C4-2B (cell line): ENCODE results near the gene RPS6KA4.
"Not testable (repeated sequence)": the region's sequence is repeated elsewhere in the genome, so short reads cannot be mapped to it uniquely, and the experiment has no call there.

Source experiments
- H3K27ac ChIP-seq: fragments of 450-650 bp; 2 replicates; pipeline ENCODE4 v1.5.1; 2017
- ZFX ChIP-seq: fragments of 450-650 bp; IDR thresholded peaks from 2 replicates; pipeline ENCODE4 v1.6.1; 2017
- TF ChIP-seq, protein P1 (sequence below): fragments of 450-650 bp; conservative IDR thresholded peaks from 2 replicates; pipeline ENCODE4 v1.5.1; 2017; ENCODE audit warnings: mild to moderate bottlenecking

RPS6KA4 gene

GRCh38 chr11:64321533-64321932 is 37.4 kb upstream of the RPS6KA4 start:
- no peak for TF ChIP-seq ZFX
- TF ChIP-seq, protein P1, sequence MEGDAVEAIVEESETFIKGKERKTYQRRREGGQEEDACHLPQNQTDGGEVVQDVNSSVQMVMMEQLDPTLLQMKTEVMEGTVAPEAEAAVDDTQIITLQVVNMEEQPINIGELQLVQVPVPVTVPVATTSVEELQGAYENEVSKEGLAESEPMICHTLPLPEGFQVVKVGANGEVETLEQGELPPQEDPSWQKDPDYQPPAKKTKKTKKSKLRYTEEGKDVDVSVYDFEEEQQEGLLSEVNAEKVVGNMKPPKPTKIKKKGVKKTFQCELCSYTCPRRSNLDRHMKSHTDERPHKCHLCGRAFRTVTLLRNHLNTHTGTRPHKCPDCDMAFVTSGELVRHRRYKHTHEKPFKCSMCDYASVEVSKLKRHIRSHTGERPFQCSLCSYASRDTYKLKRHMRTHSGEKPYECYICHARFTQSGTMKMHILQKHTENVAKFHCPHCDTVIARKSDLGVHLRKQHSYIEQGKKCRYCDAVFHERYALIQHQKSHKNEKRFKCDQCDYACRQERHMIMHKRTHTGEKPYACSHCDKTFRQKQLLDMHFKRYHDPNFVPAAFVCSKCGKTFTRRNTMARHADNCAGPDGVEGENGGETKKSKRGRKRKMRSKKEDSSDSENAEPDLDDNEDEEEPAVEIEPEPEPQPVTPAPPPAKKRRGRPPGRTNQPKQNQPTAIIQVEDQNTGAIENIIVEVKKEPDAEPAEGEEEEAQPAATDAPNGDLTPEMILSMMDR, result no peak
- H3K27ac ChIP-seq, result no peak overlapping the region

GRCh38 chr11:64322925-64323260 is 36.1 kb upstream of the RPS6KA4 start:
- no peak overlapping the region for H3K27ac ChIP-seq
- TF ChIP-seq ZFX, result no peak
- TF ChIP-seq, protein P1, result no peak

DNA sequence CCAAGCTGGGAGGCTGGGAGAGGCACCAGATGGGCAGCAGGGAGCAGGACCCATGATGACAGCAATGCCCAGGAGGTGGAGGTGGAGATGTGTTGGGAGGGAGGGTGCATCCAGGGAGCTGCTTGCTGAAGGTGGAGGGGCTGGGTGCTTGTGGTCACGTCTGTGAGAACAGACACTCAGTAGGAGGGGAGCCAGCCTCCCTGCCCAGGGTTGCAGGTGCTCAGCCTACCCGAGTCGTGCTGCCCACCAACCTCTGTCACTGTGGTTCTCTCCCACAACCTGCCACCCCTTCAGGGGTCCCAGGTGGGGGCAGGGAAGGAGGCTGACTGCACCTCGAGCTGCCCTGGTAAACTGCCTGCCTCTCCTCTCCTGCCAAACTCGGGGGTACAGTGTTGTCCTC is 35.6 kb upstream of the RPS6KA4 start:
- H3K27ac ChIP-seq, result no peak overlapping the region
- TF ChIP-seq, protein P1, result no peak
- TF ChIP-seq ZFX, result no peak

DNA sequence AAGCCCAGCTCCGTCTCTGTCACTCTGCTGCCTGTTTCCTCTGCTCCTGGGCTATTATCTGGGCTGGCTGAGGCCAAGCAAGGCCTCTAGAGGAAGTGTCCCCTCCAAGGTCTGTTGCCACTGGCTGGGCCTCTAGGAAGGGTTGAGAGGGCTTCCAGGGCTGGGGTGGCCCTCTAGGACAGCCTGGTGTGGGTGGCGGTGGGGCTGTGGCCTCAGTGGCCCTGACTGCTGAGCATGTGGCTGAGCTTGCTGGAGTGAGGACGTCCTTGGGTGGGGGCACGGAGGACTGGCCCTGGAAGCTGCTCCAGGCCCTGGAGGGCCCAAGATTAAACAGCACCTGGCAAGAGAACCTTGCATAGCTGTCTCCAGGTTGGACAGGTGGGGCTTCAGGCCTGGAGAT is 35.0 kb upstream of the RPS6KA4 start:
- H3K27ac ChIP-seq, result not testable (repeated sequence)

DNA sequence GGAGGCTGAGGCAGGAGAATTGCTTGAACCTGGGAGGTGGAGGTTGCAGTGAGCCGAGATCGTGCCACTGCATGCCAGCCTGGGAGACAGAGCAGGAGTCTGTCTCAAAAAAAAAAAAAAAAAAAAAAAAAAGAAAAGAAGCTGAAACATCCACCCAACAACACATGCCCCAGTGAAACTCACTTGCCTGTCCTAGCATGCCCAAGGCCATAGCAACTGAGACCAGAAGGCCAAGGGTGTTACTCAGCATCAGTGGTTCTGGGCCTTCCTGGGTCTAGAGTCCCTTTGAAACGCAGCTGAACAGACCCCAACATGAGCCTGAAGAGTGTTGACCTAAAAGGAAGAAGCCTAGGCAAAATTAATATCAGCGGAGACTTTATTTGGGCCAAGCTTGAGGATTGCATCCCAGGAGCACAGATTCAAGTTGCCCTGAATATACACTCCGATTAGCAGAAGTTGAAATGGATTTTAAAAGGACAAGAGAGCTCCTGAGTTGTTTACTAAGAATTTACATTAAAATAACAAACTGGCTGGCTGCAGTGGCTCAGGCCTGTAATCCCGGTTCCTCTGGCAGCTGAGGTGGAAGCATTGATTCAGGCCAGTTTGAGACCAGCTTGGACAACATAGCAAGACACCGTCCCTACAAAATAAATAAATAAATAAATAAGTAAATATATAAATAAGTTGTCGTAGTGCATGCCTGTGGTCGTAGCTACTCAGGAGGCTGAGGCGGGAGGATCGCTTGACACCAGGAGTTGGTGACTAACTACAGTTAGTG is 34.1 kb upstream of the RPS6KA4 start:
- TF ChIP-seq, protein P1, result no peak
- TF ChIP-seq ZFX, result no peak
- H3K27ac ChIP-seq, result no peak overlapping the region

DNA sequence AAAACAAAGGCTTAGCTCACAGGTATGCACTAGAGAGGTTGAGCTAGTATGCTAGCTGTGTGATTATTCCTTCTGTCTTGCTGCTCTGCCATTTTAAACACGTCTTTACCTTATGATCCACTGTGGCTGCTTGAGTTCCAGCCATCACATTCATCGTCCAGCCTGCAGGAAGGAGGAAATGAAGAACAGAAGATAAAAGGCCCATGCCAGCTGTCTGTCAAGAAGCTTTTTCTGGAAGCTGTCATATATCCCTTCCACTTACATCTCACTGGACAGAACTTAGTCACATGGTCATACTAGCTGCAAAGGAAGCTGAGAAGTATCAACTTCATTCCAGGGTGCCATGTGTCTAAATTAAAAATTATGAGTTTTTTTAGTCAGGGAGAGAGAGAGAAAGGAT is 31.6 kb upstream of the RPS6KA4 start:
- TF ChIP-seq, protein P1, result no peak
- H3K27ac ChIP-seq, result no peak overlapping the region

GRCh38 chr11:64327993-64328392 is 31.0 kb upstream of the RPS6KA4 start:
- TF ChIP-seq, protein P1, result no peak
- no peak for TF ChIP-seq ZFX

DNA sequence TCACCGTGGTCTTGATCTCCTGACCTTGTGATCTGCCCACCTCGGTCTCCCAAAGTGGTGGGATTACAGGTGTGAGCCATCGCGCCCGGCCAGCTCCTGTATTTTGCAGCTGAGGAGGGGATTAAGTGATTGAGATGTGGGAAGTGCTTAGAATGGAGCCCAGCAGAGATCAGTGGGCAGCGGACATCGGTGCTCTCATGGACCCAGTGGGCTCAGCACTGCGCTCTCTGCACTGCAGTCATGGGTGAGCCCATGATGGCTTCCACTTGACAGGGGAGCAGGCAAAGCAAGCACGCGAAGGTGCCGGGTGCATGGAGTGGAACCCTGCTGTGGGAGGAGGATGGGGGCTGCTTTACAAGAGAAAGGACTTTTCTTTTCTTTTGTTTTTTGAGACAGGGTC is 28.1 kb upstream of the RPS6KA4 start:
- TF ChIP-seq, protein P1, result no peak
- TF ChIP-seq ZFX, result no peak
- peak overlapping the region; percentile 13 for H3K27ac ChIP-seq

More at GRCh38 chr11:64327993-64328392, 31.0 kb upstream of the RPS6KA4 start:
- peak overlapping the region; percentile 73; the same call in 1 of the 2 replicates for H3K27ac ChIP-seq
